NAMALWA (cell line): ENCODE measurements around the gene RASA3.

Source experiments
- DNase-seq: peaks from one replicate; pipeline ENCODE4 v3.0.0-alpha.2; 2015; ENCODE audit warnings: low spot score

The RASA3 gene

GRCh38 chr13:114054264-114054663 is 78.2 kb downstream of the RASA3 start:
- no peak for DNase-seq

- DNase-seq, result no peak
Observed at GRCh38 chr13:114053026-114053425, 79.4 kb downstream of the RASA3 start.

GRCh38 chr13:114050536-114051450 is 81.6 kb downstream of the RASA3 start:
- no peak for DNase-seq

GRCh38 chr13:114049626-114050101 is 82.8 kb downstream of the RASA3 start:
- DNase-seq, result no peak

GRCh38 chr13:114049026-114049425 is 83.4 kb downstream of the RASA3 start:
- peak; percentile 57 for DNase-seq

- DNase-seq, result no peak
Observed at GRCh38 chr13:114048443-114048842, 84.0 kb downstream of the RASA3 start.

- DNase-seq, result peak; percentile 76
Observed at GRCh38 chr13:114047358-114047881, 85.0 kb downstream of the RASA3 start.

GRCh38 chr13:114046431-114046975 is 85.9 kb downstream of the RASA3 start:
- no peak for DNase-seq

GRCh38 chr13:114045113-114045735 is 87.2 kb downstream of the RASA3 start:
- no peak for DNase-seq

- DNase-seq, result no peak
Observed at GRCh38 chr13:114044486-114044885, 87.9 kb downstream of the RASA3 start.

- peak; percentile 73 for DNase-seq
Observed at GRCh38 chr13:114043421-114044053, 88.9 kb downstream of the RASA3 start.

- no peak for DNase-seq
Observed at GRCh38 chr13:114042066-114042815, 90.2 kb downstream of the RASA3 start.

- DNase-seq, result no peak
Observed at GRCh38 chr13:114041493-114041892, 90.9 kb downstream of the RASA3 start.

GRCh38 chr13:114039471-114040141 is 92.8 kb downstream of the RASA3 start:
- no peak for DNase-seq

- no peak for DNase-seq
Observed at GRCh38 chr13:114038900-114039299, 93.5 kb downstream of the RASA3 start.

GRCh38 chr13:114038211-114038613 is 94.2 kb downstream of the RASA3 start:
- DNase-seq, result no peak

GRCh38 chr13:114037674-114038073 is 94.7 kb downstream of the RASA3 start:
- DNase-seq, result no peak

- no peak for DNase-seq
Observed at GRCh38 chr13:114035583-114036531, 96.6 kb downstream of the RASA3 start.

GRCh38 chr13:114035186-114035582 is 97.2 kb downstream of the RASA3 start:
- DNase-seq, result no peak

GRCh38 chr13:114034481-114034891 is 97.9 kb downstream of the RASA3 start:
- no peak for DNase-seq
